WTC11 (cell line): ENCODE data around the gene PPP4C.

Experiments
- SMAD4 ChIP-seq: sonication (generic); formaldehyde crosslinking; IDR thresholded peaks from 2 replicates; pipeline ENCODE4 v1.8.0; 2022; ENCODE audit warnings: mild to moderate bottlenecking, missing genetic modification reagents
- ZNF138 ChIP-seq: sonication (generic); formaldehyde crosslinking; conservative IDR thresholded peaks from 2 replicates; pipeline ENCODE4 v1.8.1; 2022; ENCODE audit warnings: mild to moderate bottlenecking, moderate library complexity, missing genetic modification reagents
- TF ChIP-seq, protein P1 (sequence below): fragments of 200-600 bp; IDR thresholded peaks from 2 replicates; pipeline ENCODE4 v1.8.0; 2022; ENCODE audit warnings: antibody characterized with exemption
- TF ChIP-seq, protein P2 (sequence below): sonication (generic); formaldehyde crosslinking; IDR thresholded peaks from 2 replicates; pipeline ENCODE4 v1.8.1; 2022; ENCODE audit warnings: mild to moderate bottlenecking, moderate library complexity, missing genetic modification reagents
- TF ChIP-seq, protein P3 (sequence below): sonication (generic); formaldehyde crosslinking; IDR thresholded peaks from 2 replicates; pipeline ENCODE4 v1.8.1; 2023; ENCODE audit warnings: mild to moderate bottlenecking, moderate library complexity, missing genetic modification reagents

DNA sequence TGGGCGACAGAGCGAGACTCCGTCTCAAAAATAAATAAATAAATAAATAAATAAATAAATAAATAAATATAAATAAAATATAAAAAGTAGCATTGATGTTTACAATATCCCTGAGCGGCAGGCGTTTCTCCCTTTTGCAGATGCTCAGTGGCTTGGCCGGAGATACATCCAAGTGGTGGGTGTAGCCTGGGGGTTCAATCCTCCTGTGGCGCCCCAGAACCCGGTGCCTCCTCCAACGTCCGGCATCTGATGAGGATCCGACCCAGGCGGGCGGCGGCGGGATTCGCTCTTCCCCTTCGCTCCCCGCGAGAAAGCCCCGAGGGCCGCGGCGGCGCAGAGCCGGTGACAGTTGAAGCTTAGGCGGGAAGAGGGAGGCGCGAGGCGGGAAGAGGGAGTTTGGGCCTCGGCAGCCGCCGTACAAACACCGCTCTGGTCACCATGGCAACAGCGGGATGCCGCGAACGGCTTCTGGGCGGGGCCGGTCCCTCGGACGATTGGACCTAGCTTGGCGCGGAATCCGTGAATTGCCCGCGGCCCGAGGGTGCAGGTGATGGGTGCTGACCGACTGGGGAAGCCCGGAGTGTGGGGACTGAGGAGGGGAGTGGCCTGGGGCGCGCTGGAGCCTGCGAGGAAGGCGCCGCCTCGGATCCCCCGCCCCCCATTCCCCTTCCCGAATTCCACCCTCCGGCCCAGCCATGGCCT is 23.0 kb upstream of the PPP4C start:
- TF ChIP-seq, protein P1, sequence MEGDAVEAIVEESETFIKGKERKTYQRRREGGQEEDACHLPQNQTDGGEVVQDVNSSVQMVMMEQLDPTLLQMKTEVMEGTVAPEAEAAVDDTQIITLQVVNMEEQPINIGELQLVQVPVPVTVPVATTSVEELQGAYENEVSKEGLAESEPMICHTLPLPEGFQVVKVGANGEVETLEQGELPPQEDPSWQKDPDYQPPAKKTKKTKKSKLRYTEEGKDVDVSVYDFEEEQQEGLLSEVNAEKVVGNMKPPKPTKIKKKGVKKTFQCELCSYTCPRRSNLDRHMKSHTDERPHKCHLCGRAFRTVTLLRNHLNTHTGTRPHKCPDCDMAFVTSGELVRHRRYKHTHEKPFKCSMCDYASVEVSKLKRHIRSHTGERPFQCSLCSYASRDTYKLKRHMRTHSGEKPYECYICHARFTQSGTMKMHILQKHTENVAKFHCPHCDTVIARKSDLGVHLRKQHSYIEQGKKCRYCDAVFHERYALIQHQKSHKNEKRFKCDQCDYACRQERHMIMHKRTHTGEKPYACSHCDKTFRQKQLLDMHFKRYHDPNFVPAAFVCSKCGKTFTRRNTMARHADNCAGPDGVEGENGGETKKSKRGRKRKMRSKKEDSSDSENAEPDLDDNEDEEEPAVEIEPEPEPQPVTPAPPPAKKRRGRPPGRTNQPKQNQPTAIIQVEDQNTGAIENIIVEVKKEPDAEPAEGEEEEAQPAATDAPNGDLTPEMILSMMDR: no peak
- TF ChIP-seq, protein P2, sequence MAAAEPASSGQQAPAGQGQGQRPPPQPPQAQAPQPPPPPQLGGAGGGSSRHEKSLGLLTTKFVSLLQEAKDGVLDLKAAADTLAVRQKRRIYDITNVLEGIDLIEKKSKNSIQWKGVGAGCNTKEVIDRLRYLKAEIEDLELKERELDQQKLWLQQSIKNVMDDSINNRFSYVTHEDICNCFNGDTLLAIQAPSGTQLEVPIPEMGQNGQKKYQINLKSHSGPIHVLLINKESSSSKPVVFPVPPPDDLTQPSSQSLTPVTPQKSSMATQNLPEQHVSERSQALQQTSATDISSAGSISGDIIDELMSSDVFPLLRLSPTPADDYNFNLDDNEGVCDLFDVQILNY (CRISPR knock-in tag): peak; percentile 100
- TF ChIP-seq ZNF138 (CRISPR knock-in tag) (no peak), SMAD4 (no peak)
- TF ChIP-seq, protein P3, sequence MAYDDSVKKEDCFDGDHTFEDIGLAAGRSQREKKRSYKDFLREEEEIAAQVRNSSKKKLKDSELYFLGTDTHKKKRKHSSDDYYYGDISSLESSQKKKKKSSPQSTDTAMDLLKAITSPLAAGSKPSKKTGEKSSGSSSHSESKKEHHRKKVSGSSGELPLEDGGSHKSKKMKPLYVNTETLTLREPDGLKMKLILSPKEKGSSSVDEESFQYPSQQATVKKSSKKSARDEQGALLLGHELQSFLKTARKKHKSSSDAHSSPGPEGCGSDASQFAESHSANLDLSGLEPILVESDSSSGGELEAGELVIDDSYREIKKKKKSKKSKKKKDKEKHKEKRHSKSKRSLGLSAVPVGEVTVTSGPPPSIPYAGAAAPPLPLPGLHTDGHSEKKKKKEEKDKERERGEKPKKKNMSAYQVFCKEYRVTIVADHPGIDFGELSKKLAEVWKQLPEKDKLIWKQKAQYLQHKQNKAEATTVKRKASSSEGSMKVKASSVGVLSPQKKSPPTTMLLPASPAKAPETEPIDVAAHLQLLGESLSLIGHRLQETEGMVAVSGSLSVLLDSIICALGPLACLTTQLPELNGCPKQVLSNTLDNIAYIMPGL (CRISPR knock-in tag): peak; percentile 42; the same call in 1 of the 2 replicates
